A549 (cell line): ENCODE measurements around the gene KCNK7.

Source experiments
- HDAC2 ChIP-seq: fragments of 200-600 bp; sonication (generic); IDR thresholded peaks from 2 replicates; pipeline ENCODE4 v1.6.1; 2016
- MYC ChIP-seq: IDR thresholded peaks from 2 replicates; pipeline ENCODE4 v1.6.1; 2012; ENCODE audit warnings: mild to moderate bottlenecking, inconsistent platforms, low read length, improper control_type of control experiment, borderline replicate concordance
- ZC3H11A ChIP-seq: fragments of 450-650 bp; IDR thresholded peaks from 2 replicates; pipeline ENCODE4 v1.6.1; 2014; ENCODE audit warnings: antibody characterized with exemption, mild to moderate bottlenecking
- TF ChIP-seq, protein P1 (sequence below): fragments of >200 bp; sonication (Bioruptor Twin); formaldehyde crosslinking; IDR thresholded peaks from 3 replicates; pipeline ENCODE4 v1.5.1; 2016
- TF ChIP-seq, protein P2 (sequence below): IDR thresholded peaks from 2 replicates; pipeline ENCODE4 v1.6.1; 2012; ENCODE audit warnings: low read depth, borderline replicate concordance

DNA sequence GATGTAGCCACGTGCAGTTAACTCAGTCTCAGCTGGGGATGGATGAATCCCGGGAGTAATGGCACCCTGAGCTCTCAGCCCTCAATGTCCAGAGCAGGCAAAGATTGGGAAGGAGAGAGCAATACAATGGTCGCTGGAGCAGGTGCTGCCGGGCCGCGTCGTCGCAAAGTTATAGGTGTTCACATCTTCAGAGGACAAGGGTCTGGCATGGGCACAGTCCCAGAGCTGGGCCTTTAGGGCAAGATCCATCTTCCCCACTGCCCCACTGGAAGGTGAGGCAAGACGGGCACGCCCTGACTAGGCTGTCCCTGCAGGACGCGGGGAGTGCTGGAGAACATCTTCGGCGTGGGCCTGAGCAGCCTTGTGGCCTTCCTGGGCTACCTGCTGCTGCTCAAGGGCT lies 27.6 kb upstream of the KCNK7 start:
- TF ChIP-seq, protein P1, sequence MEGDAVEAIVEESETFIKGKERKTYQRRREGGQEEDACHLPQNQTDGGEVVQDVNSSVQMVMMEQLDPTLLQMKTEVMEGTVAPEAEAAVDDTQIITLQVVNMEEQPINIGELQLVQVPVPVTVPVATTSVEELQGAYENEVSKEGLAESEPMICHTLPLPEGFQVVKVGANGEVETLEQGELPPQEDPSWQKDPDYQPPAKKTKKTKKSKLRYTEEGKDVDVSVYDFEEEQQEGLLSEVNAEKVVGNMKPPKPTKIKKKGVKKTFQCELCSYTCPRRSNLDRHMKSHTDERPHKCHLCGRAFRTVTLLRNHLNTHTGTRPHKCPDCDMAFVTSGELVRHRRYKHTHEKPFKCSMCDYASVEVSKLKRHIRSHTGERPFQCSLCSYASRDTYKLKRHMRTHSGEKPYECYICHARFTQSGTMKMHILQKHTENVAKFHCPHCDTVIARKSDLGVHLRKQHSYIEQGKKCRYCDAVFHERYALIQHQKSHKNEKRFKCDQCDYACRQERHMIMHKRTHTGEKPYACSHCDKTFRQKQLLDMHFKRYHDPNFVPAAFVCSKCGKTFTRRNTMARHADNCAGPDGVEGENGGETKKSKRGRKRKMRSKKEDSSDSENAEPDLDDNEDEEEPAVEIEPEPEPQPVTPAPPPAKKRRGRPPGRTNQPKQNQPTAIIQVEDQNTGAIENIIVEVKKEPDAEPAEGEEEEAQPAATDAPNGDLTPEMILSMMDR: no peak
- no peak for TF ChIP-seq MYC
- no peak for TF ChIP-seq ZC3H11A
- TF ChIP-seq HDAC2: no peak
- TF ChIP-seq, protein P2, sequence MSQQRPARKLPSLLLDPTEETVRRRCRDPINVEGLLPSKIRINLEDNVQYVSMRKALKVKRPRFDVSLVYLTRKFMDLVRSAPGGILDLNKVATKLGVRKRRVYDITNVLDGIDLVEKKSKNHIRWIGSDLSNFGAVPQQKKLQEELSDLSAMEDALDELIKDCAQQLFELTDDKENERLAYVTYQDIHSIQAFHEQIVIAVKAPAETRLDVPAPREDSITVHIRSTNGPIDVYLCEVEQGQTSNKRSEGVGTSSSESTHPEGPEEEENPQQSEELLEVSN: no peak
